Skeletal muscle tissue (tissue), 4 donors: ENCODE data around the gene STK32C. TPM values are rescaled to one million over a fixed set of nuclear protein-coding genes. Genes with fewer than 3 reads are reported as not detected.
"Not testable (repeated sequence)": the region's sequence is repeated elsewhere in the genome, so short reads cannot be mapped to it uniquely, and the experiment has no call there.

Experiments used
- H3K27ac ChIP-seq: one replicate; pipeline ENCODE4 v1.7.0; 2013; ENCODE audit warnings: mild to moderate bottlenecking, low read depth, low read length, inconsistent platforms
- H3K27me3 ChIP-seq, 3 donors: one replicate each; pipeline ENCODE4 v1.7.0; 2013; ENCODE audit warnings: low read length in 3 of 3; ENCODE audit not compliant: control insufficient read depth in 3 of 3, insufficient read depth in 3 of 3
- H3K36me3 ChIP-seq, 3 donors: one replicate each; pipeline ENCODE4 v1.7.0; 2013; ENCODE audit warnings: low read length in 3 of 3; ENCODE audit not compliant: control insufficient read depth in 3 of 3, insufficient read depth in 3 of 3
- H3K4me1 ChIP-seq, 3 donors: one replicate each; pipeline ENCODE4 v1.7.0; 2013; ENCODE audit warnings: low read length in 3 of 3, mild to moderate bottlenecking in 3 of 3; ENCODE audit not compliant: control insufficient read depth in 3 of 3, insufficient read depth in 3 of 3
- H3K4me3 ChIP-seq, 3 donors: one replicate each; pipeline ENCODE4 v1.7.0; 2013; ENCODE audit warnings: low read length in 3 of 3
- H3K9ac ChIP-seq, 3 donors: one replicate each; pipeline ENCODE4 v1.7.0; 2013; ENCODE audit warnings: low read length in 3 of 3, mild to moderate bottlenecking in 3 of 3, moderate library complexity in 2 of 3, low read depth in 1 of 3
- H3K9me3 ChIP-seq, 3 donors: one replicate each; pipeline ENCODE4 v1.7.0; 2013; ENCODE audit warnings: low read length in 3 of 3; ENCODE audit not compliant: control insufficient read depth in 3 of 3
- total RNA-seq: library from RNA; depleted of rRNA; stranded (reverse); fragments of >200 nt; gene quantifications from one replicate; pipeline ENCODE4 v1.2.3, GENCODE V29; 2014
- donor health status: Osteomylitis.

The STK32C gene
- total RNA-seq, 1 donor from 2014 or later: 8.4 TPM

DNA sequence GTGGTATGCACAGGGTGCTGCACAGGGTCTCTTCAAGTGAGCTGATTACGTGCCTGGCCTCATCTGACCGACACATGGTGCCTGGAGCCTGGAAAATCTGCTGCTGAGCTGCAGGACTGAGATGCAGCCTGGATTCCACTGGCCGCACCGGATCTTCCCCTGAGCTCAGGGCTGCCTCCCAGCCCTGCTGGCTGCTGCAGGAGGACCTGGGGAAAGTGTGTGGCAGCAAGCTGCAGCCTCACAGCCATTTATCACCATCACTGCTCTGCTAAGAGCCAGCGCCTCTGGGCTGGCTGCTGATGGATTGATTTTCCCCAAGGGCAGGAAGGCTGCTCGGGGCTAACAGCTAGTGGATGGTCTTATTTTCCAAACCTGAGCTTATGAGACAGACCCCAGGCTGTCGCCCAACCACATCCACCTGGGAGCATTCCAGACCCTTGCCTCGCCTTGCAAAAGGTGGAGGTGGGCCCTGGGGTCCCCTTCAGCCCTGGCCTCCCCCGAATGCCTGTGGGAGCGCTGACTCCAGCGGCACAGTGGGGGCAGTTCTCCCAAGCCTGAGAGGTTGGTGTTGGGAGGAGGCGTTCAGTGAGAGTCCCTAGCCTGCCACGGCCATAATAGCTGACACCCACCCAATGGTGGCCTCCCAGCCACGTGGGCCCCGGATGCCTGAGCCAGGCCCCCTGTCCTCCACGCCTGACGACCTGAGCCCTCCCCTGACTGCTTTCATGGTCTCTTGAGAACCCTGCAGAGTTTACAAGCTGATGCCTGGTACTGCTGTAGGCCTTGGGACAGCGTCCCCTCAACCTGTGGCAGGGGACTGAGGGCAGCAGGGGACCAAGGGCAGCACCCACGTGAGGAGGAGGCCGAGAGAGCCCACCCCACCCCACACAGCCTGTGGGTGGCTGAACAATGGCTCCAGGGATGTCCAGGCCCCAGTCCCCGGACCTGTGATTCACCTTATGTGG, 38.2 kb downstream of the STK32C start:
- H3K4me3 ChIP-seq: no peak overlapping the region
- no peaks in the 10 kb centered on the region for H3K27me3 ChIP-seq
- H3K27ac ChIP-seq: no peak overlapping the region
- H3K9ac ChIP-seq: no peak overlapping the region
- no peaks in the 10 kb centered on the region for H3K36me3 ChIP-seq
- H3K9me3 ChIP-seq: no peaks in the 10 kb centered on the region
- peaks cover 0 to 4% (median 0%) of the 10 kb centered on the region in 3 donors for H3K4me1 ChIP-seq

DNA sequence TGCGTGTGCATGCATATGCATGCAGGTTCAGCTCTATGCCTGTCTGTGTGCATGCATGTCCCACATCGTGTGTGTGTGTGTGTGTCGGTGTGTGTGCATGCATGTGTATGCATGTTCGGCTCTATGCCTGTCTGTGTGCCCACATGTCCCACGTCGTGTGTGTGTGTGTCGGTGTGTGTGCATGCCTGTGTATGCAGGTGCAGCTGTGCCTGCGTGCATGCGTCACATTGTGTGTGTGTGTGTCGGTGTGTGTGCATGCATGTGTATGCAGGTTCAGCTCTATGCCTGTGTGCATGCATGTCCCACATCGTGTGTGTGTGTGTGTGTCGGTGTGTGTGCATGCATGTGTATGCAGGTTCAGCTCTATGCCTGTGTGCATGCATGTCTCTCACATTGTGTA, 39.8 kb downstream of the STK32C start:
- H3K4me1 ChIP-seq, H3K36me3 ChIP-seq, H3K27me3 ChIP-seq, H3K4me3 ChIP-seq, H3K27ac ChIP-seq, H3K9ac ChIP-seq, H3K9me3 ChIP-seq: not testable (repeated sequence)

DNA sequence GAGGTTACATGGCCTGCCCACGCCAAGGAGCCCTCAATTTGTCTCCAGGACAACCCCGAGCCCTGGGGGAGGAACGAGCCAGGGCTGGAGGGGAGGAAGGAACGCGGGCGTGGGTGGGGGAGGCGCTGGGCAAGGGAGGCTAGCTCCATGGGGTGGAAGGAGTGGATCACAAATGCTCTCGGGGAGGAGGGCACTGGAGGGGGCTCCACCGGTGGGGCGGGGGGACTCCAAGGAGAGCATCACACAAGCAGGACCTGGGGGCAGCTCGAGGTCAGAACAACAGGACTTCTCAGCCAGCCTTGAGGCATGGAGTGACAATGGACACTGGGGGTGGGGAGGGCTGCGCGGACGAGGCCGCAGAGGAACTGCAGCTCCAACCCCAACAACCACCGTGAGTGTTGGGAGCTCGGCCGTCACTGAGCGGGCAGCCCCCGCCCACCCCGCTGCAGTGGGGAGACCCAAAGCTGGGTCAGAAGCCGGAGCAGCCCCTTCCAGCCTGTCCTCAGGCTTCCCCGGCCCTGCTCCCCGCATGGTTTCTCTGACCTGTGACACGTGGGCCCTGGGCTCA, 41.1 kb downstream of the STK32C start:
- H3K4me3 ChIP-seq: no peak overlapping the region
- H3K27me3 ChIP-seq: no peaks in the 10 kb centered on the region
- H3K9ac ChIP-seq: no peak overlapping the region
- H3K27ac ChIP-seq: no peak overlapping the region
- peaks cover 0 to 4% (median 0%) of the 10 kb centered on the region in 3 donors for H3K4me1 ChIP-seq
- H3K9me3 ChIP-seq: no peaks in the 10 kb centered on the region
- no peaks in the 10 kb centered on the region for H3K36me3 ChIP-seq

DNA sequence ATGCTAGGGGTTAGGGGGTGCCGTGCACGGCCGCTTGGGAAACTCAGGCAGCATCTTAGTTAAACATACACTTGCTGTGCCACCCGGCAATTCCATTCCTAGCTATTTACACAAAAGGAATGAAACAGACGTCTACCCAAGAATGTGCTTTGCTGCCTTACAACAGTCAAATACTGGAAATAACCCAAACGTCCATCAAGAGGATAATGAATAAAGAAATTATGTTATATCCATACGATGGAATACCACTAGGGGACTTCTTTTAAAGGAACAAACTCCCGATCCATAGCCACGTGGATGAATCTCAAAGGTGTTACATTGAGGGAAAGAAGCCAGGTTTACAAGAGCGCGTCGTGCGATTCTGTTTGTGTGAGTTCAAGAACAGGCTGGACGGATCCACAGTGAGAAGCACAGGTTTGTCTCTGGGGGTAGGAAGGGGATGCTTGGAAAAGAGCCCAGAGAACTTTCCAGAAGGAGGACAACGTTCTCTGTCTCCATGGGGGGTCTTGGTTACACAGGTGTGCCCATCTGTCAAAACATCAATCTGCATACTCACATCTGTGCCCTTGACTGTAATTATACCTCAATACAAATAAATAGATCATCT, 41.8 kb downstream of the STK32C start:
- peaks cover 0 to 4% (median 0%) of the 10 kb centered on the region in 3 donors for H3K4me1 ChIP-seq
- H3K4me3 ChIP-seq: no peak overlapping the region
- H3K27me3 ChIP-seq: no peaks in the 10 kb centered on the region
- H3K36me3 ChIP-seq: no peaks in the 10 kb centered on the region
- H3K9ac ChIP-seq: no peak overlapping the region
- no peaks in the 10 kb centered on the region for H3K9me3 ChIP-seq
- H3K27ac ChIP-seq: no peak overlapping the region

DNA sequence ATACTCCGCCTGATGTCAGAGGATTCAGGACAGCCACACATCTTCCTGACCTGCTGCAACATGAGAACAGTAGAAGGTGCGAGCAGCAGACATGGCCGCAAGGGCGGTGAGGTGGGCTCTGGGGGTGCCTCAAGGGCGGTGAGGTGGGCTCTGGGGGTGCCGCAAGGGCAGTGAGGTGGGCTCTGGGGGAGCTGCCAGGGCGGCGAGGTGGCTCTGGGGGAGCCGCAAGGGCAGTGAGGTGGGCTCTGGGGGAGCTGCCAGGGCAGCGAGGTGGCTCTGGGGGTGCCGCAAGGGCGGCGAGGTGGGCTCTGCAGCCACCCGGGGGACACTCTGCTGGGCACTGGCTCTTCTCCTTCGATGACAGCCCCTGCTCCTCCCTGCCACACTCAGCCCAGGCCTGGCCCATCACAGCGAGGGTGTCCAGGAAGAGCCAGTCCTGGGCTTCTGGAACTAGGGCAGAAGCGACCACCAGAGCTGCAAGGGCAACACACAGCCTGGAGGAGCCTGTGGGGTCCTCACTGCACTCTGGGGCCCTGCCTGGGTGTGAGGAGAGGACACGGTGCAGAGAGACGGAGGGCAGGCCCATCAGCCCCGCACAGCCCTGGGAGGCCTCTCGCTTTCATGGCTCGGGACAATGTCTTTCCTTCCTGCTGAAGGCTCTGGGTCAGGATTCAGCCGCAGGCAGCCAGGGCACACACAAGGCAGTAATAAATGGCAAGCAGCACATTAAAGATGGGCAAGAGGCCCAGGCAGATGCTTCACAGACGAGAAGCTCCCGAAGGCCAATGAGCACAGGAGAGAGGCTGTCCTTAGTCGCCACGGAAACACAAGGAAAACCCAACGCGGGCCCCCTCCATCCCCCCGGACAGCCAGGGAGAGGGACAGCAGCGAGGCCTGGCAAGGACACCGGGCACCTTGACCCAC, 42.5 kb downstream of the STK32C start:
- Histone ChIP-seq H3K4me1 (peaks cover 0 to 4% (median 0%) of the 10 kb centered on the region in 3 donors), H3K9me3 (no peaks in the 10 kb centered on the region), H3K27me3 (no peaks in the 10 kb centered on the region), H3K9ac (no peak overlapping the region), H3K27ac (no peak overlapping the region), H3K4me3 (no peak overlapping the region), H3K36me3 (no peaks in the 10 kb centered on the region)

DNA sequence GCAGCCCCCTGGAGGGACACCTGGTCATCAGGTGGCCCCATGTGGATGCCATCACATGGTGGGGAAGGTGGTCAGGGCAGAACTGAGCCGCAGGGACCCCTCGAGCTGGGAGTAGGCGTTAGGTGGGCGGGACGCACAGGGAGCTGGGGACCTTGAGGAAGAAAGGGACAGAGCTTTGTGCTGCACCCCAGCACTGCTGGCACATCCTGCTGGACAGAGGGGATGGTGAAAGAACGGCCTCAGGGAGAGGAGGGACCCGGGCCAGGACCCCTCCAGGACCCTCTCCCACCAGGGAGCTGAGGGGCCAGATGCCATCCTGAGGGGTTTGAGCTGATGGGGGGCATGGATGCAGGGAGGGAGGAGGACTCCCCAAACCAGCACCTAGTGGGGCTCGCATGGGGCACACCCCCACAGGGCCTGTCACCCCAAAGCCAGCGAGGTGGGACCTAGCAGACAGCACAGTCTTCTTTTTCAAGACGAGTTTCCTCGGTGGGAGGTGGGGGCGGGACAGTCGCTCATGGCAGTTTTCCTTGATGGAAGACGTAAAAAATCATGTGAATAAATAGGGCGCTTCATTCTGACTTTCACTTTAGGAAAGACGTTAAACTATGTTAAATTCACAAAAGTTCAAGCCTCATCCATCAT, 43.3 kb downstream of the STK32C start:
- no peaks in the 10 kb centered on the region for H3K27me3 ChIP-seq
- no peak overlapping the region for H3K4me3 ChIP-seq
- H3K27ac ChIP-seq: no peak overlapping the region
- no peak overlapping the region for H3K9ac ChIP-seq
- H3K9me3 ChIP-seq: no peaks in the 10 kb centered on the region
- no peaks in the 10 kb centered on the region for H3K36me3 ChIP-seq
- peaks cover 0 to 4% (median 0%) of the 10 kb centered on the region in 3 donors for H3K4me1 ChIP-seq

DNA sequence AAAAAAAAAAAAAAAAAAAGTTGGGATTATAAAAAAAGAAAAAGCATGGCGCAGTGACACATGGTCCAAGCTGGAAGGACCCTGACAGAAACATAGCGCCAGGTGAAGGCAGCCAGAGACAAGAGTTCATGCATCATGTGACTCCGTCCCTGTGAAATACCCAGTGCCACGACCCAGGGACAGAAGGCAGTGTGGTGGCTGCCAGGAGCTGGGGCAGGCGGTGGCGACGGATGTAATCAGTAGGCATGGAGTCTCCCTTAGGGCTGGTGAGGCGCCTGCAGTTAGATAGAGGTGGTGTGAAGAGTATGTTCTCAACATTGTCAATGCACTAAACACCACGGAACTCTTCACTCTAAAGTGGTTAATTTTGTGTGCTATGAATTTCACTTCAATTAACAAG, 43.9 kb downstream of the STK32C start:
- Histone ChIP-seq H3K9ac (no peak overlapping the region), H3K4me3 (no peak overlapping the region), H3K4me1 (peaks cover 0 to 4% (median 0%) of the 10 kb centered on the region in 3 donors)

DNA sequence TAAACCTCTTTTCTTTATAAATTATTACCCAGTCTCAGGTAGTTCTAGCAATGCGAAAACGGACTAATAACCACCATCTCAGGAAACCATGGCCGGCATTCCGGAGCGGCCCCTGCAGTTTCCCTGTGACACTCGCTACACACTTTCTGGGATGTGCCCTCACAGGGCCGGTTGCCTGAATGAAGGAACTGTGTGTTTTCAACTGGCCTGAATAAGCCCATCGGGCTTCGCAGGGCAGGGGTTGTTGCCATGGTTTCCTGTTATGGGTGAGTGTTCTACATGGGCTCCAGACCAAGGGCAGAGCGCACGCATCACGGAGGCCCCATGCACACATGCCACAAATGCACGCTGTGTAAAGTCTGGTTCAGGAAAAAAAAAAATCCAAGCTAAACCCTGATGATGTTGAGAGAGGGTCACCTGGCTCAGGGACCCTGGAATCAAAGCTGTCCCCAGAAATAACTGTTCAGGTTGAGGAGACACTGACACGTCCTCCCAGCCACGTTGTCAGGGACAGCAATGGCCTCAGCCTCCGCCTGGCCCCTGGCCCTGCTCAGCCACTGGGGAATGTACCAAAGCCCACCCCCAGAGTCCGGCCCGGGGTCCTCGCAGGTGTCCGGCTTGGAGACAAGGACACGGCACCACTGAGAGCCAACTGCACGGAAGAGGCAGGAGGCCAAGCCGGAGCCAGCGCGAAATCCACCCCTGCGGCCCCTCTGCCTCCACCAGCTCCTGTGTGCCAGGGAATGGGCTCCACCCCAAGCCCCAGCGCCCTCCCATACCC, 47.9 kb downstream of the STK32C start:
- Histone ChIP-seq H3K9me3 (no peaks in the 10 kb centered on the region), H3K27ac (no peak overlapping the region), H3K36me3 (no peaks in the 10 kb centered on the region), H3K4me3 (no peak overlapping the region), H3K27me3 (peaks cover 0 to 3% (median 0%) of the 10 kb centered on the region in 3 donors), H3K4me1 (no peaks in the 10 kb centered on the region), H3K9ac (no peak overlapping the region)

More for the DNA sequence above, 43.9 kb downstream of the STK32C start:
- Histone ChIP-seq H3K36me3 (no peaks in the 10 kb centered on the region), H3K27me3 (no peaks in the 10 kb centered on the region), H3K27ac (no peak overlapping the region), H3K9me3 (no peaks in the 10 kb centered on the region)
